GM23338 (cell line): ENCODE measurements around the gene TTC33. TPM values are rescaled to one million over a fixed set of nuclear protein-coding genes. Genes with fewer than 3 reads are reported as not detected.

ENCODE experiments used
- ATAC-seq: fragments of 200-7000 bp; cut with Tn5 transposase; 3 replicates; pipeline ENCODE4 v1.9.1; 2020
- DNase-seq: peaks from one replicate; pipeline ENCODE4 v3.0.0-alpha.2; 2015; ENCODE audit warnings: low spot score
- H2AFZ ChIP-seq: fragments of 200-600 bp; sonication (generic); 2 replicates; pipeline ENCODE4 v1.8.0; 2016; ENCODE audit warnings: antibody characterized with exemption, mild to moderate bottlenecking, moderate library complexity
- H3F3A ChIP-seq: fragments of 200-600 bp; sonication (generic); replicated peaks from 2 replicates; pipeline ENCODE4 v1.8.0; 2017; ENCODE audit warnings: antibody characterized with exemption, mixed run types, low read depth
- H3K27ac ChIP-seq: fragments of 200-600 bp; sonication (generic); 2 replicates; pipeline ENCODE4 v1.6.1; 2016; ENCODE audit warnings: low read depth
- H3K27me3 ChIP-seq: fragments of 200-600 bp; sonication (generic); 2 replicates; pipeline ENCODE4 v1.8.0; 2016; ENCODE audit warnings: mild to moderate bottlenecking, mixed run types, moderate library complexity; ENCODE audit not compliant: insufficient read depth
- H3K36me3 ChIP-seq: fragments of 200-600 bp; sonication (generic); 2 replicates; pipeline ENCODE4 v1.8.0; 2016; ENCODE audit warnings: mild to moderate bottlenecking; ENCODE audit not compliant: insufficient read depth
- H3K4me1 ChIP-seq: fragments of 200-600 bp; sonication (generic); 2 replicates; pipeline ENCODE4 v1.8.0; 2016; ENCODE audit warnings: mild to moderate bottlenecking, moderate library complexity; ENCODE audit not compliant: insufficient read depth
- H3K4me2 ChIP-seq: fragments of 200-600 bp; sonication (generic); 2 replicates; pipeline ENCODE4 v1.7.1; 2017; ENCODE audit warnings: mixed run types
- H3K4me3 ChIP-seq: fragments of 200-600 bp; sonication (generic); 2 replicates; pipeline ENCODE4 v1.6.1; 2016; ENCODE audit warnings: mixed run types
- H3K79me2 ChIP-seq: fragments of 200-600 bp; sonication (generic); replicated peaks from 2 replicates; pipeline ENCODE4 v1.8.0; 2017; ENCODE audit warnings: mild to moderate bottlenecking; ENCODE audit not compliant: insufficient read depth
- H3K9me2 ChIP-seq: fragments of 200-600 bp; sonication (generic); 2 replicates; pipeline ENCODE4 v1.8.0; 2017; ENCODE audit not compliant: insufficient read depth
- H4K20me1 ChIP-seq: fragments of 200-600 bp; sonication (generic); replicated peaks from 2 replicates; pipeline ENCODE4 v1.8.0; 2017; ENCODE audit warnings: mild to moderate bottlenecking; ENCODE audit not compliant: insufficient read depth
- H3K27ac Mint-ChIP-seq: 2 replicates; pipeline ENCODE4 v1.8.0; 2020; ENCODE audit warnings: inconsistent platforms, mild to moderate bottlenecking, moderate library complexity, mixed read lengths
- H3K27me3 Mint-ChIP-seq: 3 replicates; pipeline ENCODE4 v1.8.0; 2022; ENCODE audit warnings: low read depth, mild to moderate bottlenecking, moderate library complexity, mixed read lengths, inconsistent platforms; ENCODE audit not compliant: insufficient read depth, poor library complexity
- H3K36me3 Mint-ChIP-seq: 3 replicates; pipeline ENCODE4 v1.8.0; 2021; ENCODE audit warnings: low read depth, mild to moderate bottlenecking, inconsistent platforms, moderate library complexity, mixed read lengths
- H3K4me1 Mint-ChIP-seq: 3 replicates; pipeline ENCODE4 v1.8.0; 2020; ENCODE audit warnings: mild to moderate bottlenecking, inconsistent platforms, mixed read lengths
- H3K4me3 Mint-ChIP-seq: 3 replicates; pipeline ENCODE4 v1.8.0; 2021; ENCODE audit warnings: moderate library complexity, mild to moderate bottlenecking, inconsistent platforms, mixed read lengths
- H3K9me3 Mint-ChIP-seq: 3 replicates; pipeline ENCODE4 v1.8.0; 2020; ENCODE audit warnings: moderate library complexity, mild to moderate bottlenecking, inconsistent platforms, mixed read lengths
- CREB1 ChIP-seq: fragments of 250-450 bp; sonication (Bioruptor Pico); IDR thresholded peaks from 2 replicates; pipeline ENCODE4 v1.5.0; 2020; ENCODE audit warnings: low read depth, mild to moderate bottlenecking, moderate library complexity
- EZH2 ChIP-seq: fragments of 200-600 bp; sonication (generic); IDR thresholded peaks from one replicate; pipeline ENCODE4 v1.8.0; 2017; ENCODE audit warnings: antibody characterized with exemption, mild to moderate bottlenecking, low read depth; ENCODE audit not compliant: unreplicated experiment
- EZH2phosphoT487 ChIP-seq: fragments of 200-600 bp; sonication (generic); IDR thresholded peaks from one replicate; pipeline ENCODE4 v1.8.1; 2018; ENCODE audit warnings: antibody characterized with exemption; ENCODE audit not compliant: unreplicated experiment
- JUNB ChIP-seq: IDR thresholded peaks from one replicate; pipeline ENCODE4 v1.6.1; 2016; ENCODE audit warnings: antibody characterized with exemption; ENCODE audit not compliant: unreplicated experiment
- NANOG ChIP-seq: IDR thresholded peaks from 2 replicates; pipeline ENCODE4 v1.6.1; 2016; ENCODE audit warnings: antibody characterized with exemption, borderline replicate concordance
- POLR2AphosphoS5 ChIP-seq: IDR thresholded peaks from 2 replicates; pipeline ENCODE4 v1.6.1; 2016; ENCODE audit warnings: antibody characterized with exemption, low read depth
- STAT1 ChIP-seq: IDR thresholded peaks from one replicate; pipeline ENCODE4 v1.6.1; 2016; ENCODE audit warnings: antibody characterized with exemption; ENCODE audit not compliant: unreplicated experiment
- ZNF114 ChIP-seq: fragments of 250-450 bp; sonication (Bioruptor Pico); IDR thresholded peaks from 2 replicates; pipeline ENCODE4 v1.5.0; 2020; ENCODE audit warnings: mild to moderate bottlenecking, moderate library complexity
- ZNF331 ChIP-seq: fragments of 250-450 bp; sonication (Bioruptor Pico); IDR thresholded peaks from 2 replicates; pipeline ENCODE4 v1.5.0; 2020; ENCODE audit warnings: low read depth, mild to moderate bottlenecking, moderate library complexity
- polyA plus RNA-seq: library from polyadenylated mRNA; unstranded; fragments of >200 nt; fragmentation: Nextera tagmentation; extraction: Ambion mirVana; gene quantifications from 2 replicates; pipeline ENCODE4 v1.2.1, GENCODE V29; 2016
- total RNA-seq: library from RNA; depleted of rRNA; stranded (reverse); fragments of >200 nt; shearing (Covaris generic); gene quantifications from 2 replicates; pipeline ENCODE4 v1.2.3, GENCODE V29; 2014
- TF ChIP-seq, protein P1 (sequence below), 2 experiments: fragments of 200-600 bp in 1 of 2; sonication (generic) in 1 of 2; conservative IDR thresholded peaks; 2 replicates each; pipeline versions ENCODE4 v1.5.1 to v1.6.1; 2016 to 2017; ENCODE audit warnings: antibody characterized with exemption in 2 of 2, low read depth in 2 of 2, mild to moderate bottlenecking in 2 of 2, moderate library complexity in 1 of 2
- TF ChIP-seq, protein P2 (sequence below): fragments of 250-450 bp; sonication (Bioruptor Pico); IDR thresholded peaks from 2 replicates; pipeline ENCODE4 v1.5.0; 2020; ENCODE audit warnings: mild to moderate bottlenecking, moderate library complexity
- TF ChIP-seq, protein P3 (sequence below): IDR thresholded peaks from one replicate; pipeline ENCODE4 v1.6.1; 2018; ENCODE audit warnings: antibody characterized with exemption; ENCODE audit not compliant: unreplicated experiment
- TF ChIP-seq, protein P4 (sequence below): IDR thresholded peaks from 2 replicates; pipeline ENCODE4 v1.6.1; 2016; ENCODE audit warnings: antibody characterized with exemption

The TTC33 gene
- total and polyA plus RNA-seq, 2 experiments from 2014 or later: 4.1 to 11.5 TPM

DNA sequence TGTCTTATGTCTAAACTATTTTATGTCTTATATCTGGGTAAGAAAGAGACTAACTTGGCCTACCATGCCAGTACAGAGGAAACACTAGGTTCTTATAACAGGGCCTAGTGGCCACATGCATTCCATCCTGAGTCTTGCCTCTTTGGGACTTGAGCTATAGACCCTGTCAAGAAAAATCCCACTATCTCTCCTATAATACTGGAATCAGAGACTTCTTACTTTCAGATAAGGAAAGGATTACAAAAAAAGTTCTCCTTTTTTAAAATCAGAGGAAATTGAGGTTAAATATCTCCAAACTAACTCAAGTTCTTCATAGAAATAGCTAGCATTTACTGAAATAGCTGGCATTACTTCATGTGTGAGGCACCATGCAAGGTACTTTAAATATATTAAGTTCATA, 41.8 kb downstream of the TTC33 start:
- no peak for ATAC-seq
- Histone ChIP-seq H2AFZ (no peak overlapping the region), H3K9me2 (no peaks in the 10 kb centered on the region), H3K79me2 (no peaks in the 10 kb centered on the region), H3K27ac (no peak overlapping the region), H4K20me1 (no peaks in the 10 kb centered on the region), H3K27me3 (no peaks in the 10 kb centered on the region), H3K36me3 (no peaks in the 10 kb centered on the region), H3K4me2 (no peak overlapping the region), H3K4me3 (no peak overlapping the region), H3F3A (no peaks in the 10 kb centered on the region), H3K4me1 (no peaks in the 10 kb centered on the region)
- Mint-ChIP-seq H3K36me3 (peaks cover 7% of the 10 kb centered on the region; the same call in 2 of the 3 replicates), H3K27me3 (no peaks in the 10 kb centered on the region), H3K4me1 (no peaks in the 10 kb centered on the region), H3K9me3 (peaks cover 9% of the 10 kb centered on the region; the same call in 2 of the 3 replicates), H3K27ac (no peak overlapping the region), H3K4me3 (no peak overlapping the region)
- TF ChIP-seq POLR2AphosphoS5 (no peak), CREB1 (no peak), ZNF114 (CRISPR knock-in tag) (no peak), NANOG (no peak), EZH2 (no peak), JUNB (no peak), EZH2phosphoT487 (no peak), ZNF331 (CRISPR knock-in tag) (no peak), STAT1 (no peak)
- TF ChIP-seq, protein P1, sequence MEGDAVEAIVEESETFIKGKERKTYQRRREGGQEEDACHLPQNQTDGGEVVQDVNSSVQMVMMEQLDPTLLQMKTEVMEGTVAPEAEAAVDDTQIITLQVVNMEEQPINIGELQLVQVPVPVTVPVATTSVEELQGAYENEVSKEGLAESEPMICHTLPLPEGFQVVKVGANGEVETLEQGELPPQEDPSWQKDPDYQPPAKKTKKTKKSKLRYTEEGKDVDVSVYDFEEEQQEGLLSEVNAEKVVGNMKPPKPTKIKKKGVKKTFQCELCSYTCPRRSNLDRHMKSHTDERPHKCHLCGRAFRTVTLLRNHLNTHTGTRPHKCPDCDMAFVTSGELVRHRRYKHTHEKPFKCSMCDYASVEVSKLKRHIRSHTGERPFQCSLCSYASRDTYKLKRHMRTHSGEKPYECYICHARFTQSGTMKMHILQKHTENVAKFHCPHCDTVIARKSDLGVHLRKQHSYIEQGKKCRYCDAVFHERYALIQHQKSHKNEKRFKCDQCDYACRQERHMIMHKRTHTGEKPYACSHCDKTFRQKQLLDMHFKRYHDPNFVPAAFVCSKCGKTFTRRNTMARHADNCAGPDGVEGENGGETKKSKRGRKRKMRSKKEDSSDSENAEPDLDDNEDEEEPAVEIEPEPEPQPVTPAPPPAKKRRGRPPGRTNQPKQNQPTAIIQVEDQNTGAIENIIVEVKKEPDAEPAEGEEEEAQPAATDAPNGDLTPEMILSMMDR (conservative IDR thresholded peaks at IDR 0.05; ENCODE audit: low read depth in 2 of 2): no peak
- TF ChIP-seq, protein P2, sequence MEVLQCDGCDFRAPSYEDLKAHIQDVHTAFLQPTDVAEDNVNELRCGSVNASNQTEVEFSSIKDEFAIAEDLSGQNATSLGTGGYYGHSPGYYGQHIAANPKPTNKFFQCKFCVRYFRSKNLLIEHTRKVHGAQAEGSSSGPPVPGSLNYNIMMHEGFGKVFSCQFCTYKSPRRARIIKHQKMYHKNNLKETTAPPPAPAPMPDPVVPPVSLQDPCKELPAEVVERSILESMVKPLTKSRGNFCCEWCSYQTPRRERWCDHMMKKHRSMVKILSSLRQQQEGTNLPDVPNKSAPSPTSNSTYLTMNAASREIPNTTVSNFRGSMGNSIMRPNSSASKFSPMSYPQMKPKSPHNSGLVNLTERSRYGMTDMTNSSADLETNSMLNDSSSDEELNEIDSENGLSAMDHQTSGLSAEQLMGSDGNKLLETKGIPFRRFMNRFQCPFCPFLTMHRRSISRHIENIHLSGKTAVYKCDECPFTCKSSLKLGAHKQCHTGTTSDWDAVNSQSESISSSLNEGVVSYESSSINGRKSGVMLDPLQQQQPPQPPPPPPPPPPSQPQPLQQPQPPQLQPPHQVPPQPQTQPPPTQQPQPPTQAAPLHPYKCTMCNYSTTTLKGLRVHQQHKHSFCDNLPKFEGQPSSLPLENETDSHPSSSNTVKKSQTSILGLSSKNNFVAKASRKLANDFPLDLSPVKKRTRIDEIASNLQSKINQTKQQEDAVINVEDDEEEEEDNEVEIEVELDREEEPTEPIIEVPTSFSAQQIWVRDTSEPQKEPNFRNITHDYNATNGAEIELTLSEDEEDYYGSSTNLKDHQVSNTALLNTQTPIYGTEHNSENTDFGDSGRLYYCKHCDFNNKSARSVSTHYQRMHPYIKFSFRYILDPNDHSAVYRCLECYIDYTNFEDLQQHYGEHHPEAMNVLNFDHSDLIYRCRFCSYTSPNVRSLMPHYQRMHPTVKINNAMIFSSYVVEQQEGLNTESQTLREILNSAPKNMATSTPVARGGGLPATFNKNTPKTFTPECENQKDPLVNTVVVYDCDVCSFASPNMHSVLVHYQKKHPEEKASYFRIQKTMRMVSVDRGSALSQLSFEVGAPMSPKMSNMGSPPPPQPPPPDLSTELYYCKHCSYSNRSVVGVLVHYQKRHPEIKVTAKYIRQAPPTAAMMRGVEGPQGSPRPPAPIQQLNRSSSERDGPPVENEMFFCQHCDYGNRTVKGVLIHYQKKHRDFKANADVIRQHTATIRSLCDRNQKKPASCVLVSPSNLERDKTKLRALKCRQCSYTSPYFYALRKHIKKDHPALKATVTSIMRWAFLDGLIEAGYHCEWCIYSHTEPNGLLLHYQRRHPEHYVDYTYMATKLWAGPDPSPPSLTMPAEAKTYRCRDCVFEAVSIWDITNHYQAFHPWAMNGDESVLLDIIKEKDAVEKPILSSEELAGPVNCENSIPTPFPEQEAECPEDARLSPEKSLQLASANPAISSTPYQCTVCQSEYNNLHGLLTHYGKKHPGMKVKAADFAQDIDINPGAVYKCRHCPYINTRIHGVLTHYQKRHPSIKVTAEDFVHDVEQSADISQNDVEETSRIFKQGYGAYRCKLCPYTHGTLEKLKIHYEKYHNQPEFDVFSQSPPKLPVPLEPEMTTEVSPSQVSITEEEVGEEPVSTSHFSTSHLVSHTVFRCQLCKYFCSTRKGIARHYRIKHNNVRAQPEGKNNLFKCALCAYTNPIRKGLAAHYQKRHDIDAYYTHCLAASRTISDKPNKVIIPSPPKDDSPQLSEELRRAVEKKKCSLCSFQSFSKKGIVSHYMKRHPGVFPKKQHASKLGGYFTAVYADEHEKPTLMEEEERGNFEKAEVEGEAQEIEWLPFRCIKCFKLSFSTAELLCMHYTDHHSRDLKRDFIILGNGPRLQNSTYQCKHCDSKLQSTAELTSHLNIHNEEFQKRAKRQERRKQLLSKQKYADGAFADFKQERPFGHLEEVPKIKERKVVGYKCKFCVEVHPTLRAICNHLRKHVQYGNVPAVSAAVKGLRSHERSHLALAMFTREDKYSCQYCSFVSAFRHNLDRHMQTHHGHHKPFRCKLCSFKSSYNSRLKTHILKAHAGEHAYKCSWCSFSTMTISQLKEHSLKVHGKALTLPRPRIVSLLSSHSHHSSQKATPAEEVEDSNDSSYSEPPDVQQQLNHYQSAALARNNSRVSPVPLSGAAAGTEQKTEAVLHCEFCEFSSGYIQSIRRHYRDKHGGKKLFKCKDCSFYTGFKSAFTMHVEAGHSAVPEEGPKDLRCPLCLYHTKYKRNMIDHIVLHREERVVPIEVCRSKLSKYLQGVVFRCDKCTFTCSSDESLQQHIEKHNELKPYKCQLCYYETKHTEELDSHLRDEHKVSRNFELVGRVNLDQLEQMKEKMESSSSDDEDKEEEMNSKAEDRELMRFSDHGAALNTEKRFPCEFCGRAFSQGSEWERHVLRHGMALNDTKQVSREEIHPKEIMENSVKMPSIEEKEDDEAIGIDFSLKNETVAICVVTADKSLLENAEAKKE (CRISPR knock-in tag): no peak
- TF ChIP-seq, protein P3, sequence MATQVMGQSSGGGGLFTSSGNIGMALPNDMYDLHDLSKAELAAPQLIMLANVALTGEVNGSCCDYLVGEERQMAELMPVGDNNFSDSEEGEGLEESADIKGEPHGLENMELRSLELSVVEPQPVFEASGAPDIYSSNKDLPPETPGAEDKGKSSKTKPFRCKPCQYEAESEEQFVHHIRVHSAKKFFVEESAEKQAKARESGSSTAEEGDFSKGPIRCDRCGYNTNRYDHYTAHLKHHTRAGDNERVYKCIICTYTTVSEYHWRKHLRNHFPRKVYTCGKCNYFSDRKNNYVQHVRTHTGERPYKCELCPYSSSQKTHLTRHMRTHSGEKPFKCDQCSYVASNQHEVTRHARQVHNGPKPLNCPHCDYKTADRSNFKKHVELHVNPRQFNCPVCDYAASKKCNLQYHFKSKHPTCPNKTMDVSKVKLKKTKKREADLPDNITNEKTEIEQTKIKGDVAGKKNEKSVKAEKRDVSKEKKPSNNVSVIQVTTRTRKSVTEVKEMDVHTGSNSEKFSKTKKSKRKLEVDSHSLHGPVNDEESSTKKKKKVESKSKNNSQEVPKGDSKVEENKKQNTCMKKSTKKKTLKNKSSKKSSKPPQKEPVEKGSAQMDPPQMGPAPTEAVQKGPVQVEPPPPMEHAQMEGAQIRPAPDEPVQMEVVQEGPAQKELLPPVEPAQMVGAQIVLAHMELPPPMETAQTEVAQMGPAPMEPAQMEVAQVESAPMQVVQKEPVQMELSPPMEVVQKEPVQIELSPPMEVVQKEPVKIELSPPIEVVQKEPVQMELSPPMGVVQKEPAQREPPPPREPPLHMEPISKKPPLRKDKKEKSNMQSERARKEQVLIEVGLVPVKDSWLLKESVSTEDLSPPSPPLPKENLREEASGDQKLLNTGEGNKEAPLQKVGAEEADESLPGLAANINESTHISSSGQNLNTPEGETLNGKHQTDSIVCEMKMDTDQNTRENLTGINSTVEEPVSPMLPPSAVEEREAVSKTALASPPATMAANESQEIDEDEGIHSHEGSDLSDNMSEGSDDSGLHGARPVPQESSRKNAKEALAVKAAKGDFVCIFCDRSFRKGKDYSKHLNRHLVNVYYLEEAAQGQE: no peak
- TF ChIP-seq, protein P4, sequence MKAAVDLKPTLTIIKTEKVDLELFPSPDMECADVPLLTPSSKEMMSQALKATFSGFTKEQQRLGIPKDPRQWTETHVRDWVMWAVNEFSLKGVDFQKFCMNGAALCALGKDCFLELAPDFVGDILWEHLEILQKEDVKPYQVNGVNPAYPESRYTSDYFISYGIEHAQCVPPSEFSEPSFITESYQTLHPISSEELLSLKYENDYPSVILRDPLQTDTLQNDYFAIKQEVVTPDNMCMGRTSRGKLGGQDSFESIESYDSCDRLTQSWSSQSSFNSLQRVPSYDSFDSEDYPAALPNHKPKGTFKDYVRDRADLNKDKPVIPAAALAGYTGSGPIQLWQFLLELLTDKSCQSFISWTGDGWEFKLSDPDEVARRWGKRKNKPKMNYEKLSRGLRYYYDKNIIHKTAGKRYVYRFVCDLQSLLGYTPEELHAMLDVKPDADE: no peak
- DNase-seq: no peak
